ENCODE data around the gene PARN.
A peak's percentile ranks its signal among the peaks of the same experiment; 100 is the strongest.
"Not testable (repeated sequence)": the region's sequence is repeated elsewhere in the genome, so short reads cannot be mapped to it uniquely, and the experiment has no call there.

The PARN gene, protein sequence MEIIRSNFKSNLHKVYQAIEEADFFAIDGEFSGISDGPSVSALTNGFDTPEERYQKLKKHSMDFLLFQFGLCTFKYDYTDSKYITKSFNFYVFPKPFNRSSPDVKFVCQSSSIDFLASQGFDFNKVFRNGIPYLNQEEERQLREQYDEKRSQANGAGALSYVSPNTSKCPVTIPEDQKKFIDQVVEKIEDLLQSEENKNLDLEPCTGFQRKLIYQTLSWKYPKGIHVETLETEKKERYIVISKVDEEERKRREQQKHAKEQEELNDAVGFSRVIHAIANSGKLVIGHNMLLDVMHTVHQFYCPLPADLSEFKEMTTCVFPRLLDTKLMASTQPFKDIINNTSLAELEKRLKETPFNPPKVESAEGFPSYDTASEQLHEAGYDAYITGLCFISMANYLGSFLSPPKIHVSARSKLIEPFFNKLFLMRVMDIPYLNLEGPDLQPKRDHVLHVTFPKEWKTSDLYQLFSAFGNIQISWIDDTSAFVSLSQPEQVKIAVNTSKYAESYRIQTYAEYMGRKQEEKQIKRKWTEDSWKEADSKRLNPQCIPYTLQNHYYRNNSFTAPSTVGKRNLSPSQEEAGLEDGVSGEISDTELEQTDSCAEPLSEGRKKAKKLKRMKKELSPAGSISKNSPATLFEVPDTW

DNA sequence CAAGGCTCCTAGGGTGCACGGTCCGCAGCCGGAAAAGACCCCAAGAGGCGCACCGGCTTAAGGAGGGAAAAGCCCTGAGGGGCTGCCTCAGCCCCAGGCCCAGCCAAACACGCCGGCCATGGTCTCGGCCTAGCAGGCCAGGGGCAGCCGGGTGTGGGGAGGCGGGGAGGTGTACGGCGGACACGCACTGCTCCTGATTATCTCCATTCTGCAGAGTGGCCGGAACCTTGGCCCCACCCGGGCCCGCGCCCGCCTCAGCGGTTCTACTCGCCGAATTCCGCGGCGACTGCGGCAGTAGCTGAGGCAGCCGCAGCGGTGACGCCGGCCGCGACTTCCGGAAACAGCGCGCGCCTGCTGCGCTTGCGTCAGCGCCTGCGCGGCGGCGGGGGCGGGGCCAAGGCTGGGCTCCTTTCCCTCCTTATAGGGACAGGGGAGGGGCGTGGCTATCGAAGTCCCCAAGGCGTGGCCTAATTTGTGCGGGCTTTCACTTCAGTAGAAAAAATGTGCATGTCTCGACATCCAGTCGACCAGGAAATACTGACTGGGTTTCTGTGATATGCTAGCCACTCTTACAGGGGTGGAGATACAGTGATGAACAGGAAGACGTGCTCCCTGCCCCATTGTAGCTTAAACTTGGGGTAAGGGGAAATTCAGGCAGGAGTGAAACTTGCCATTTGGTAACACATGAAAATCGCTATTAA, at the start of gene PARN:
TSS of gene PARN (minus strand) at position 342 of the 701 bp plus-strand sequence. CDS start at position 207, 135 bp downstream.
- DNase-seq: peak; percentile 95

DNA sequence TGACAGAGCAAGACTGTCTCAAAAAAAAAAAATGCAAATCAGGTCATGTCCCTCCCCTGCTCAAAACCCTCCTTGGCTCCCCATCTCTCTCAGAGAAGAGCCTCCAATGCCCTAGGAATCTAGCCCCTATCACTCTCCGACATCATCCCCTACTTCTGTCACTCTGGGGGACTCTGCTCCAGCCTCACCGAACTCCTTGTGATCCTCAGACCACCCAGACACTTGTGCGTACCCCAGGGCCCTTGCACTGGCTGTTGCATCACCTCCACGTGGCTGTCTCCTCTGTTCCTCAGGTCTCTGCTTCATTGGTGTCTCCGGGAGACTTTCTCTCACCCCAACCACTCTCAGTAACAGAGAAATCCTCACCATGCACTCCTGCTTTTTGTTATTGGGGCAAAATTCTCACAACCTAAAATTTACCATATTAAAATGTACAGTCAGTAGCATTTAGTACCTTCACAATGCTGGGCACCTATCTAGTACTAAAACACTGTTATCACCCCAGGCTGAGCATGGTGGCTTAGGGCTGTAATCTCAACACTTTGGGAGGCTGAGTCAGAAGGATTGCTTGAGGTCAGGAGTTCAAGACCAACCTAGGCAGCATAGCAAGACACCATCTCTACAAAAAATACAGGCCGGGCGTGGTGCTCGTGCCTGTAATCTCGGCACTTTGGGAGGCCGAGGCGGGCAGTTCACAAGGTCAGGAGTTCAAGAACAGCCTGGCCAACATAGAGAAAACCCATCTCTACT, 48.9 kb upstream of the PARN start:
- DNase-seq: no peak

DNA sequence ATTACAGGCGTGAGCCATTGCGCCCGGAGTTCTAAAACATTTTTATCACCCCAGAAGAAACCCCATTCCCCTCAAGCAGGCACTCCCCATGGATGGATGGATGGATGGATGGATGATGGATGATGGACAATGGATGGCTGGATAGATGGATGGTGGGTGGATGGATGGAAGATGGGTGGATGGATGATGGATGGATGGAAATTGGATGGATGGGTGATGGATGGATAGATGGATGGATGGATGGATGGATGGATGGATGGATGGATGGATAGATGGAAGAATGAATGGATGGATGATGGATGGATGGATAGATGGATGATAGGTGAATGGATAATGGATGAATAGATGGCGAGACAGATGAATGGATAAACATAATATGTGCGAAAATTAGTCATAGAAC, 47.6 kb upstream of the PARN start:
- no peak for DNase-seq

DNA sequence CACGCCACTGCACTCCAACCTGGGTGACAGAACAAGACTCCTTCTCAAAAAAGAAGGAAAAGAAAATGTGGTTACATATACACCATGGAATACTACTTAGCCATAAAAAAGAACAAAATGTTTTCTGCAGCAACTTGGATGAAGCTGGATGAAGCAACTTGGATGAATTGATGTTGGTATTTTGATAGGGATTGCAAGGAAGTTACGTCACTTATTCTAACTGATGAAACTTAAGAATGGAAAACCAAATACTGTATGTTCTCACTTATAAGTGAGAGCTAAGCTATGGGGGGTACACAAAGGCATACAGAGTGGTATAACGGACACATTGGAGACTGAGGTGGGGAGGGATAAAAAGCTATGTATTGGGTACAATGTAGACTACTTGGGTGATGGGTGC, 46.6 kb upstream of the PARN start:
- no peak for DNase-seq

DNA sequence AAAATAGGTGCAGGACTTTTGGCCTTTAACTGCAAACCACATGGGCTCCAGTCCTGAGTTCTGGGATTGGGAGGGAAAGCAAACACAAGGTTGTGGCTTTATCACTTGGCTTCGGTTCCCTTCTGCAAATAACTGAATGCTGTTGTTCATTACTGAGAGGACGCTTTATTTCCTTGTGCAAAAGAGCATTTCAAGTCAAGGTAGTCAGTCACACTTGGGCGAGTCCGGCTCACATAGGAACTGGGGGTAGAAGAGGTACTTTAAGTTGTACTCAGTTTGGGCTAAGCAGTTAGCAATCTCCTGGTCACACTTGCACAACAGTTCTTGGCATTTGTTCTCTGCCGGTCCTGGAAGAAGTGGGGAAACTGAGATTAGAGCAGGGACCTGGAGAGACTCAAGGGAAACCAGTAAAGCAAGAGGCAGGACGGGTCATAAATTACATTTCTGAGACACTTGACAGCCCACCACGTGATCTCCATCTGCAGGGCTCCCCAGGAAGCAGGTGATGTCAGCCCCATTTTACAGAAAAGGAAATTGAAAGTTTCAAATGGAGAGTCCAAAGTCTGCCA, 42.4 kb upstream of the PARN start:
- no peak for DNase-seq

DNA sequence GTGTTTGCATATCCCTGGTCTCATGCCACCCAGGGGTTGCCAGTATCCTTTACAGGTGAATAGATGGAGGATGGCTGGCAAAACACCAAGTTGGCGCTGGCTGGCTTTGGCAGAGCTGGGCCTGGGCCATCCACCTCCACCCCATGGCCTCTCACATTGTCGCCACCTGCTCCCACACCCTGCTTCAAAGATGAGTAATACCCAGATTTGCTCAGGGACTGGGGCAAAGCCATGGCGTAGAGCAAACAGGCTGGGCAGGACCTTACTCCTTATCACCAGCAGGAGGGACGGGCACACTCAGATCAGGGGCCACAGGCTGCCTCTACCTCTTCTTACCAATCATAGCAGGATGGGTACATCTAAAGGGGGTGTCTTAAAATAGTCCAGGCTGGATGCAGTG, 39.7 kb upstream of the PARN start:
- DNase-seq: no peak

DNA sequence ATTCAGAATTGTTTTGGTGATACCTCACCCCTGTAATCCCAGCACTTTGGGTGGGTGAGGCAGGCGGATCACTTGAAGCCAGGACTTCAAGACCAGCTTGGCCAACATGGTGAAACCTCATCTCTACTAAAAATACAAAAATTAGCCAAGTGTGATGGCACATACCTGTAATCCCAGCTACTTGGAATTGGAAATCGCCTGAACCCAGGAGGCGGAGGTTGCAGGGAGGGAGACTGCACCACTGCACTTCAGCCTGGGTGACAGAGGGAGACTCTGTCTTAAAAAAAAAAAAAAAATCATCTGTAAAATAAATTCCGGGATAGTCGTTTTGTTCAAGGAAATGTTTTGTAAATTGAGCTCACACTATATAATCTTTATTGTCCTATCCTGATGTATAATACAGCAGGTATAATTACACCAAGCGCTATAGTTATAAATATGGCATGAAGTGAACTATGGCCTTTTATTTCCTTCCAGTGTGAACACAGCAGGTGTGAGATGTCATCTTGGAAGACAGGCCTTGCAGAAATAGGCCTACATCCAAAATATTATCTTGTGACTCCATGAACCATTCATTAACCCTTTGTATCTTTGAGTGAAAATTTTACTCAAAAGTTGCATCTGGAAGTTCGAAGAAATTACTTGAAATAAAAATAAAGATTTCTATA, 38.6 kb upstream of the PARN start:
- DNase-seq: no peak

DNA sequence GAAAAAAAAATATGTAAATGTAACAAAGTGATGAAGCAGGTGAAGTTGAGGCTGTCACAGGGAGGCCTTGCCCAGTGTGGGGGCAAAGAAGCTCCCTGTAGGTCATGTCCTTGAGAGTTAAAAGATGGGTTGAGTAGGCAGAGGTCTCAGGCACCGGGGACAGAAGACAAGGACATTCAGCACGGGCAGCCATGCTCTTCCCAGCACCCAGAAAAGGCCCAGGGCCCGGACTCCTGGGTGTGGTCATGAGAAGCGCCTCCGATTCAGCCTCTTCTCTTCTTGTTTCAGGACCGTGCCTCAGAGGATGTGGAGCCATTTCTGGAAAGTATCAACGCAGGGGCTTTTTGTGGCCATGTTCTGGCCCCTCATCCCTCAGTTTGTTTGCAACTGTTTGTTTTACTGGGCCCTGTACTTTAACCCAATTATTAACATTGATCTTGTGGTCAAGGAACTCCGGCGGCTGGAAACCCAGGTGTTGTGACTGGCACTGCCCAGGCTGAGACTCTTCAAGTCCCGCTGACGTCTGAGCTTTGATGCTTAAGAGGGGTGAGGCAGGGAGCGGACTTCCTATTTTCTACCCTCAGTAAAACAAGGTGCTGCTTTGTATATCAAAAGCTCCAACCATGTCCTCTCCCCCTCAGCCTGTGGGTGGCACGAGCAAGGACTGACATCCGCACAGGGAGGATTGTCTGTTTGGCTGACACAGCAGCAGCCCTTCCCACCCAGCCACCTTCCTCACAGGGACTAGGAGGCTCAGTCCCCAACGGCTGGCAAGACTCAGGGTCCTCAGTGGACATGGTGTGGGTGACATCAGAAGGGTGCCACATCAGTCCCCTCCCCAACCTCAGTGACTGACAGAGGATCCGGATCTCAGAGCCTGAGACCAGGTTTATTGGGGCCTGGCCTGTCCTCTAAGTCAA, 37.5 kb upstream of the PARN start:
- DNase-seq: no peak

DNA sequence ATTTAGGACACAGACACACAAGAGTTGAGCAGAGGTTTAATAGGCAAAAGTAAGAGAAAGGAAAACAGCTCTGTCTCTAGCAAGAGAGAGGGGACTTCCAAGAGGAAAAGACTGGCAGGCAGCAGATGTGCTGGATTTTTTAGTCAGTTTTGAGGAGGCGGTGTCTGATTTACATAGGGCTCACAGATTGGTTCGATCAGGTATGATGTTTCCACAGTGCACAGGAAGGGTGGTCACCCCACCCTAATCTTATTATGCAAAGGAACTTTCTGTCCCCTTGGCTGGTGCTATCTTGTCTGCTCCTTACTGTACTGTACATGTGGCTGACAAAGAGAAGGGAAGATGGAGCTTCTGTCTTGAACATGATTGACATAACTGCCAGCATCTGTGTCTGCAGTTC, 28.0 kb upstream of the PARN start:
- no peak for DNase-seq

DNA sequence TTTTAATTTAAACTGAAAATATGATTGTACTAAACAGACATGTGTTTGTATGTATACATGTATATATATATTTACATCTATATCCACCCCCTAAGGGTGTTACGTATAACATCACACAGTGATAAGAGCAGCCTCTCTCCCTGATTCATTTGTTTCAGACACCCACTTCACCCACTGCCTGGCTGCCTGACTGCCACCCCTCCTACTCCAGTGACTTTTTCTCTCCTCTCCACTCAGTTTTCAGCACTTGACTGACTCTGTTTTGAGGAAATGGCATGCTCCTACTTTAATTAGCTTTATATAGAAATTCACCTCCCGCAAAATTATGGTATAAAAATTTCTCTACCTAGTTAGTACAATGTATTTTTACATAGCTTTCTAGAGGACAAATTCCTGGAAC, 22.7 kb upstream of the PARN start:
- no peak for DNase-seq

DNA sequence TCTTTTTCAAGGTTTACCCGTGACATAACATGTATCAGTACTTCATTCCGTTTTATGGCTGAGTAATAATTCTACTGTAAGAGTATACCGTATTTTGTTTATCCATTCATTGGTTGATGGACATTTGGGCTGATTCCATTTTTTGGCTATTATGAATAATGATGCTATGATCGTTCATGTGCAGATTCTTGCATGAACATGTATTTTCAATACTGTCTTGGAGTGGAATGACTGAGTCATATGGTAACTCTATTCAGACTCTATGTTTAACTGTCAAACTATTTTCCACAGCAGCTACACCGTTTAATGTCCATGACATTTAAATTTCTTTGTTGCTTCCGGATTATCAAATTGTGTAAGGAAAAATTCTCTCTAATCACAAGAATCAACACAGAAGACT, 20.6 kb upstream of the PARN start:
- DNase-seq: no peak

DNA sequence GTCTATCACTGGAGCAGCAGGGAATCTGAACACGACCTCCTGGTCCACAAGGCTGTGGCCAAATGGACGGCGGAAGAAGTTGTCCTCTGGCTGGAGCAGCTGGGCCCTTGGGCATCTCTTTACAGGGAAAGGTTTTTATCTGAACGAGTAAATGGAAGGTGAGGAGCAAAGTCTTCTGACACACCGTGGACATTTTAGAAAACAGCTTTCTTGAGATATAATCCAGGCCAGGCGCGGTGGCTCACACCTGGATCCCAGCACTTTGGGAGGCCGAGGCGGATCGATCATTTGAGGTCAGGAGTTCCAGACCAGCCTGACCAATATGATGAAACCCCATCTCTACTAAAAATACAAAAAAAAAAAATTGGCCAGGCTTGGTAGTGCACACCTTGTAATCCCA, 19.8 kb upstream of the PARN start:
- DNase-seq: no peak

DNA sequence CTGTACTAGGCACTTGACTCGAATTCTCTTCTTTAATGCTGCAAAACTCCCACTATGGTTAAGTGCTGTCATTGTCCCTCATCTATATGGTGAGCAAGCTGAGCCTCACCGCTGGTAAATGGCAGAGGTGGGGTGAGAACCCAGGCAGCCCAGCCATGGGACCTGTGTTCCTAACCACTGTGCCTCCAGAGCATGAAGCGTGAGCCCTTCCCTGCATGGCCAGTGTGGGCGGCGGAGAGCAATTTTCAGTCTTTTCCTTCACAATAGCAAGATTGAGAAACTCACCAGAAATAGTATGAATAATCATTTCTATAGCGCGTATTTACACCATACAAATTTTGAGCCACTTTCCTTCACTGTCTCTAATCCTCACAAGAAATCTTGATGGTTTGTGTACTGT, 11.9 kb upstream of the PARN start:
- DNase-seq: no peak

DNA sequence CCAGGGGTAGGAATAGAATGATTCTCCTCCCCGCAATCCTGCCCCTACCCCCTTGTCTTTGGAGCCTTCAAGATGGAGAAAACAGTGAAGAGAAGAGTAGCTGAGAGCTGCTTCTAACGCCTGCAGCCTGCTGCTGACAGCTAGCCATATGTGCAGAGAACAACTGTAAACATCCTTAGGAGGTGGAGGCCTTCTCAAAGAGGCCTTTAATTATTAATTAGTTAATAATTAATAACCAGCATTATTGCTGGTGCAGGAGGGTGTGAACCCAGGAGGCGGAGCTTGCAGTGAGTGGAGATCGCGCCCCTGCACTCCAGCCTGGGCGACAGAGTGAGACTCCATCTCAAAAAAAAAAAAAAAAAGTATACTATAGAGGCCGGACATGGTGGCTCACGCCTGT, 11.1 kb upstream of the PARN start:
- DNase-seq: no peak

DNA sequence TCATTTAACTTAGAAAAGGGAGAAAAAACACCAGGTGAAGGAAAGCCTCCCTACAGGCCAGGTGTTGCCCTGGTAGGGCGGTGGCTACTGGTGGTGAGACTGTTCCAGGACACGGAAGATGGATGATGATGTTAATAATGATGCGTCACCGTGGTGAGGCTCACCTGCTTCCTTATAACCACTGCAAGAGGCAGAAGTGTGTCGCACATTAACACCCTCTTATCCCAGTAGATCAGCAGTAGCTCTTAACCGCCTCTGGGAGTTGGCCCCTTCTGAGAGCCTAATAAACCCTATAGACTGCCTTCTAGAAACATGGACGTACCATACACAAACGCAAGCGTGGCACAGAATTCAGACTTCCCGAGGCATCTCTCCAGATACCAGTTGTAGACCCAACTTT, 10.5 kb upstream of the PARN start:
- no peak for DNase-seq

DNA sequence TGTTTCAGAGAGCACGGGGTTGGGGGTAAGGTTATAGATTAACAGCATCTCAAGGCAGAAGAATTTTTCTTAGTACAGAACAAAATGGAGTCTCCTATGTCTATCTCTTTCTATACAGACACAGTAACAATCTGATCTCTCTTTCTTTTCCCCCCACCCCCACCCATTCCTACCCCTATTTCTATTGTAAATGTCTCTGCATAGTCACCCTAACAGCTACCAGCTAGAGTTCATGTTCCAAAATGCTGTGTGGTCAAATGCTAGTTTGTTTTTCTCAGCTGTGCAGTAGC, 6.8 kb upstream of the PARN start:
- not testable (repeated sequence) for DNase-seq

DNA sequence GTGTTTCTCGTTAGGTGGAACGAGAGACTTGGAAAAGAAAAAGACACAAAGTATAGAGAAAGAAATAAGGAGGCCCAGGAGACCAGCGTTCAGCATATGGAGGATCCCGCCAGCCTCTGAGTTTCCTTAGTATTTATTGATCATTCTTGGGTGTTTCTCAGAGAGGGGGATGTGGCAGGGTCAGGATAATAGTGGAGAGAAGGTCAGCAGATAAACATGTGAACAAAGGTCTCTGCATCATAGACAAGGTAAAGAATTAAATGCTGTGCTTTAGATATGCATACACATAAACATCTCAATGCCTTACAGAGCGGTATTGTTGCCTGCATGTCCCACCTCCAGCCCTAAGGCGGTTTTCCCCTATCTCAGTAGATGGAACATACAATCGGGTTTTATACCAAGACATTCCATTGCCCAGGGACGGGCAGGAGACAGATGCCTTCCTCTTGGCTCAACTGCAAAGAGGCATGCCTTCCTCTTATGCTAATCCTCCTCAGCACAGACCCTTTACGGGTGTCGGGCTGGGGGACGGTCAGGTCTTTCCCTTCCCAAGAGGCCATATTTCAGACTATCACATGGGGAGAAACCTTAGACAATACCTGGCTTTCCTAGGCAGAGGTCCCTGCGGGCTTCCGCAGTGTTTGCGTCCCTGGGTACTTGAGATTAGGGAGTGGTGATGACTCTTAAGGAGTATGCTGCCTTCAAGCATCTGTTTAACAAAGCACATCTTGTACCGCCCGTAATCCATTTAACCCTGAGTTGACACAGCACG, 6.3 kb upstream of the PARN start:
- not testable (repeated sequence) for DNase-seq

DNA sequence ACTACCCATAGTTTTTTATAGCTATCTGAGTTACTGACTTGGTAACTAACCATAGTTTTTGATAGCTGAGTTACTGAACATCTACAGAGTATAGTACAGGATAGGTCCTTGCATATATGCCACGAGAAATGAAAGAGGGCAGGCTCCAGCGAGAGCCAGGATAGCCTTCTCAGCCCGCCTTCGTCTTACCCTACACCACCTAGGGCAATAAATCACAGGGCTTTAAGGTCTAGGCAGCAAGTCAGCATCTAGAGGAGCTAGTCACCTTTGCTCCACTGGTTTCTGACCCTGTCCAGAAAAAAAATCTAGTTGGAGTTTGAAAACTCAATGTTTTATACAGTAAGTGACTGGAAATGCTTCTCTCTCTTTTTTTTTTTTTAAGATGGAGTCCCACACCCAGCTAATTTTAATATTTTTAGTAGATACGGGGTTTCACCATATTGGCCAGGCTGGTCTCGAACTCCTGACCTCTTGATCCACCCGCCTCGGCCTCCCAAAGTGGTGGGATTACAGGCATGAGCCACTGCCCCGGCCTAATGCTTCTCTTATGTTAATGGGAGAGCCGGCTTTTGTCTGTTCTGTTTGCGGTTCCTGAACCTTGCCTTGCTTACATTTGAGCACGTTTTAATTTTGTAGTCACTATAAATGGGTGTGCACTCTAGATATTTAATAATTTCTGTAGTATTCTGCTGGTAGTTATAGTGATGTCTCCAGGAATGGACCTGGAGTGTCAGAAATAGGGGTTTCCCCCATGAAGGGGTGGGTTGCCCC, 5.5 kb upstream of the PARN start:
- no peak for DNase-seq

DNA sequence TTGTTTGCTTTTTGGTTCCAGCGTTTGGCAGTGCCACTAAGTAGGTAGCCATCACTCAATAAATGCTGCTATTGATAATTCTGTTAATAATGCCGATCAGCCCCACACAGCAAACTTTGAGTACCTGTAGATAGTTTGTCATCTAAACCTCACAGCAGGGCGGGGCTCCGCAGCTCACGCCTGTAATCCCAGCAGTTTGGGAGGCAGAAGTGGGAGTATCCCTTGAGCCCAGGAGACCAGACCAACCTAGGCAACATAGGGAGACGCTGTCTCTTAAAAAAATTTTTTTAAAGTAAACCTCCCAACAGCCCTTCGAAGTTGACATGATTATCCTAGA, 4.3 kb upstream of the PARN start:
- no peak for DNase-seq
